Measurements from ENCODE around the gene GRN. TPM values are rescaled to one million over a fixed set of nuclear protein-coding genes. Genes with fewer than 3 reads are reported as not detected.

Gene GRN
- total RNA-seq, 1 donor from 2014 or later, result 327 TPM

- no peak for FAIRE-seq
Observed at GRCh38 chr17:44381810-44382305, 36.8 kb downstream of the GRN start.

GRCh38 chr17:44382917-44383316 is 37.8 kb downstream of the GRN start:
- Histone ChIP-seq H3K4me1 (ENCODE audit: insufficient read depth, low read length) (peaks cover 3% of the 10 kb centered on the region), H3K36me3 (ENCODE audit: insufficient read depth, low read length) (no peaks in the 10 kb centered on the region), H3K27ac (ENCODE audit: low read depth, low read length) (no peak overlapping the region), H3K79me2 (ENCODE audit: insufficient read depth, low read length) (no peaks in the 10 kb centered on the region), H3K9me3 (ENCODE audit: insufficient read depth, low read depth, low read length) (no peaks in the 10 kb centered on the region), H3K9ac (ENCODE audit: low read length) (no peak overlapping the region), H3K27me3 (ENCODE audit: insufficient read depth, low read length) (peaks cover 36% of the 10 kb centered on the region), H2AFZ (ENCODE audit: low read depth, low read length) (no peak overlapping the region), H3K4me3 (ENCODE audit: insufficient read depth, low read depth, low read length) (no peak overlapping the region), H3K4me2 (ENCODE audit: low read length) (no peak overlapping the region), H4K20me1 (ENCODE audit: insufficient read depth, low read length) (no peaks in the 10 kb centered on the region)
- no peak for FAIRE-seq
- no peak for TF ChIP-seq EZH2 (IDR thresholded peaks at IDR 0.05; ENCODE audit: insufficient read depth, low read length)
- no peak for TF ChIP-seq CTCF (IDR thresholded peaks at IDR 0.05; ENCODE audit: insufficient read depth, low read depth, low read length)
- peaks cover 36% of the 10 kb centered on the region for H3K27me3 Mint-ChIP-seq (ENCODE audit: low read depth, unreplicated experiment)
- no peaks in the 10 kb centered on the region for H3K4me1 Mint-ChIP-seq (ENCODE audit: low read depth, unreplicated experiment)
- H3K9me3 Mint-ChIP-seq (ENCODE audit: unreplicated experiment), result no peaks in the 10 kb centered on the region
- H3K4me3 Mint-ChIP-seq (ENCODE audit: unreplicated experiment), result no peak overlapping the region
- no peaks in the 10 kb centered on the region for H3K36me3 Mint-ChIP-seq (ENCODE audit: low read depth, unreplicated experiment)
- no peak overlapping the region for H3K27ac Mint-ChIP-seq (ENCODE audit: unreplicated experiment)
- no peak for DNase-seq (ENCODE audit: low read depth)

More at GRCh38 chr17:44381810-44382305, 36.8 kb downstream of the GRN start:
- DNase-seq (ENCODE audit: low read depth), result no peak
- Mint-ChIP-seq H3K4me3 (ENCODE audit: unreplicated experiment) (peak overlapping the region; percentile 24), H3K27ac (ENCODE audit: unreplicated experiment) (no peak overlapping the region), H3K9me3 (ENCODE audit: unreplicated experiment) (no peaks in the 10 kb centered on the region), H3K27me3 (ENCODE audit: low read depth, unreplicated experiment) (peaks cover 36% of the 10 kb centered on the region), H3K36me3 (ENCODE audit: low read depth, unreplicated experiment) (no peaks in the 10 kb centered on the region), H3K4me1 (ENCODE audit: low read depth, unreplicated experiment) (no peaks in the 10 kb centered on the region)
- Histone ChIP-seq H4K20me1 (ENCODE audit: insufficient read depth, low read length) (no peaks in the 10 kb centered on the region), H3K4me2 (ENCODE audit: low read length) (no peak overlapping the region), H3K4me3 (ENCODE audit: insufficient read depth, low read depth, low read length) (no peak overlapping the region), H3K27ac (ENCODE audit: low read depth, low read length) (no peak overlapping the region), H3K36me3 (ENCODE audit: insufficient read depth, low read length) (no peaks in the 10 kb centered on the region), H3K9me3 (ENCODE audit: insufficient read depth, low read depth, low read length) (no peaks in the 10 kb centered on the region), H3K79me2 (ENCODE audit: insufficient read depth, low read length) (no peaks in the 10 kb centered on the region), H2AFZ (ENCODE audit: low read depth, low read length) (no peak overlapping the region), H3K27me3 (ENCODE audit: insufficient read depth, low read length) (peaks cover 36% of the 10 kb centered on the region), H3K9ac (ENCODE audit: low read length) (no peak overlapping the region), H3K4me1 (ENCODE audit: insufficient read depth, low read length) (peaks cover 3% of the 10 kb centered on the region)
- TF ChIP-seq EZH2 (IDR thresholded peaks at IDR 0.05; ENCODE audit: insufficient read depth, low read length) (no peak), CTCF (IDR thresholded peaks at IDR 0.05; ENCODE audit: insufficient read depth, low read depth, low read length) (no peak)

- H3K4me1 Mint-ChIP-seq (ENCODE audit: low read depth, unreplicated experiment), result no peaks in the 10 kb centered on the region
- no peak overlapping the region for H3K4me3 Mint-ChIP-seq (ENCODE audit: unreplicated experiment)
- Histone ChIP-seq H4K20me1 (ENCODE audit: insufficient read depth, low read length) (no peaks in the 10 kb centered on the region), H3K36me3 (ENCODE audit: insufficient read depth, low read length) (no peaks in the 10 kb centered on the region), H3K9ac (ENCODE audit: low read length) (no peak overlapping the region), H2AFZ (ENCODE audit: low read depth, low read length) (no peak overlapping the region), H3K4me2 (ENCODE audit: low read length) (no peak overlapping the region), H3K79me2 (ENCODE audit: insufficient read depth, low read length) (no peaks in the 10 kb centered on the region), H3K4me3 (ENCODE audit: insufficient read depth, low read depth, low read length) (no peak overlapping the region), H3K9me3 (ENCODE audit: insufficient read depth, low read depth, low read length) (no peaks in the 10 kb centered on the region), H3K4me1 (ENCODE audit: insufficient read depth, low read length) (peaks cover 3% of the 10 kb centered on the region), H3K27ac (ENCODE audit: low read depth, low read length) (no peak overlapping the region), H3K27me3 (ENCODE audit: insufficient read depth, low read length) (peaks cover 36% of the 10 kb centered on the region)
- DNase-seq (ENCODE audit: low read depth) (no peak), FAIRE-seq (no peak)
- H3K36me3 Mint-ChIP-seq (ENCODE audit: low read depth, unreplicated experiment), result no peaks in the 10 kb centered on the region
- H3K9me3 Mint-ChIP-seq (ENCODE audit: unreplicated experiment), result no peaks in the 10 kb centered on the region
- TF ChIP-seq EZH2 (IDR thresholded peaks at IDR 0.05; ENCODE audit: insufficient read depth, low read length) (no peak), CTCF (IDR thresholded peaks at IDR 0.05; ENCODE audit: insufficient read depth, low read depth, low read length) (no peak)
- no peak overlapping the region for H3K27ac Mint-ChIP-seq (ENCODE audit: unreplicated experiment)
- H3K27me3 Mint-ChIP-seq (ENCODE audit: low read depth, unreplicated experiment), result peaks cover 36% of the 10 kb centered on the region
Observed at GRCh38 chr17:44383363-44383762, 38.3 kb downstream of the GRN start.

All from astrocyte (in vitro differentiated cells and primary cell).